MCF 10A (cell line): ENCODE results near the gene PDHX. TPM values are rescaled to one million over a fixed set of nuclear protein-coding genes. Genes with fewer than 3 reads are reported as not detected.

Experiments
- BruUV-seq: library from RNA; stranded (reverse); fragments of 400-500 nt; replicated peaks from 2 replicates; lab custom pipeline; 2021; lab: Mats Ljungman, UMichigan
- CTCF ChIA-PET: fragments of 300-600 bp; sonication (Branson Sonifier 250); formaldehyde crosslinking; extraction: SDS; loops from one replicate; lab custom pipeline; 2021; ENCODE audit warnings: antibody characterized with exemption, inconsistent platforms; lab: Yijun Ruan, JAX
- POLR2A ChIA-PET: fragments of 300-600, 350-650 bp; sonication (Branson Sonifier 250); formaldehyde crosslinking; extraction: SDS; loops from one replicate; lab custom pipeline; 2020; ENCODE audit warnings: antibody characterized with exemption, inconsistent platforms; lab: Yijun Ruan, JAX
- DNase-seq: peaks from one replicate; pipeline ENCODE4 v3.0.0-alpha.2; 2018; ENCODE audit not compliant: unreplicated experiment
- H3K27ac Mint-ChIP-seq: one replicate; pipeline ENCODE4 v1.8.0; 2022; ENCODE audit warnings: mild to moderate bottlenecking, low read depth, mixed read lengths; ENCODE audit not compliant: unreplicated experiment
- H3K27me3 Mint-ChIP-seq: one replicate; pipeline ENCODE4 v1.8.0; 2022; ENCODE audit warnings: mixed read lengths; ENCODE audit not compliant: insufficient read depth, unreplicated experiment
- H3K36me3 Mint-ChIP-seq: one replicate; pipeline ENCODE4 v1.8.0; 2022; ENCODE audit warnings: mild to moderate bottlenecking, moderate library complexity, mixed read lengths; ENCODE audit not compliant: insufficient read depth, unreplicated experiment
- H3K4me1 Mint-ChIP-seq: one replicate; pipeline ENCODE4 v1.8.0; 2022; ENCODE audit warnings: mixed read lengths; ENCODE audit not compliant: insufficient read depth, unreplicated experiment
- H3K4me3 Mint-ChIP-seq: one replicate; pipeline ENCODE4 v1.8.0; 2022; ENCODE audit warnings: mild to moderate bottlenecking, moderate library complexity, mixed read lengths; ENCODE audit not compliant: unreplicated experiment
- H3K9me3 Mint-ChIP-seq: one replicate; pipeline ENCODE4 v1.8.0; 2022; ENCODE audit warnings: mixed read lengths; ENCODE audit not compliant: unreplicated experiment
- intact Hi-C: fragments of 100-400 bp; cut with micrococcal nuclease; formaldehyde crosslinking; loops from 2 replicates; pipeline ENCODE4 v1.14.1; 2022
- total RNA-seq: library from RNA; stranded (reverse); gene quantifications from 2 replicates; pipeline ENCODE4 v1.2.3, GENCODE V29; 2022
- TF ChIP-seq, protein P1 (sequence below): fragments of 200-600 bp; IDR thresholded peaks from one replicate; pipeline ENCODE4 v1.8.0; 2022; ENCODE audit warnings: antibody characterized with exemption, mild to moderate bottlenecking; ENCODE audit not compliant: unreplicated experiment

PDHX gene
- total RNA-seq, 1 experiment from 2014 or later: 35.9 TPM

DNA sequence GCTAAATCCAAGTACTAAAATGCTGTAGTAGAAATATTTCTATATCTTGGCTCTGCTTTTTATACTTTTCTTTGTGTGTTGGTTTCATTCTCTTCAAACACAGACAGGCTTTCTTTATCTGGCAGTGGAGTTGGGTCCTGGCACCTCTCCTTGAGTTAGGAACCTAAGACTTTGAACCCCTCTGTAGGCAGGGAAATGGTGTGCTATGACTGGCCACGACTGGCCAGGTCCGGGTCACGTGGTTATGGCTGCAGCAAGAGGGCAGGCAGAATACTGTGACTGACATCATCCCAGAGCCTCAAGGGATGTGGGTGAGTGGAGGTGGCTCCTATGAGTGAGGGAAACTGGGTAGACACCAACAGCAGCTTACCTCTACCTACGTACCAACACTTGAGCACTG is 42.2 kb upstream of the PDHX start:
- Mint-ChIP-seq H3K9me3 (no peaks in the 10 kb centered on the region), H3K4me1 (no peaks in the 10 kb centered on the region), H3K27ac (no peak overlapping the region), H3K36me3 (no peaks in the 10 kb centered on the region), H3K4me3 (no peak overlapping the region), H3K27me3 (no peaks in the 10 kb centered on the region)
- TF ChIP-seq, protein P1, sequence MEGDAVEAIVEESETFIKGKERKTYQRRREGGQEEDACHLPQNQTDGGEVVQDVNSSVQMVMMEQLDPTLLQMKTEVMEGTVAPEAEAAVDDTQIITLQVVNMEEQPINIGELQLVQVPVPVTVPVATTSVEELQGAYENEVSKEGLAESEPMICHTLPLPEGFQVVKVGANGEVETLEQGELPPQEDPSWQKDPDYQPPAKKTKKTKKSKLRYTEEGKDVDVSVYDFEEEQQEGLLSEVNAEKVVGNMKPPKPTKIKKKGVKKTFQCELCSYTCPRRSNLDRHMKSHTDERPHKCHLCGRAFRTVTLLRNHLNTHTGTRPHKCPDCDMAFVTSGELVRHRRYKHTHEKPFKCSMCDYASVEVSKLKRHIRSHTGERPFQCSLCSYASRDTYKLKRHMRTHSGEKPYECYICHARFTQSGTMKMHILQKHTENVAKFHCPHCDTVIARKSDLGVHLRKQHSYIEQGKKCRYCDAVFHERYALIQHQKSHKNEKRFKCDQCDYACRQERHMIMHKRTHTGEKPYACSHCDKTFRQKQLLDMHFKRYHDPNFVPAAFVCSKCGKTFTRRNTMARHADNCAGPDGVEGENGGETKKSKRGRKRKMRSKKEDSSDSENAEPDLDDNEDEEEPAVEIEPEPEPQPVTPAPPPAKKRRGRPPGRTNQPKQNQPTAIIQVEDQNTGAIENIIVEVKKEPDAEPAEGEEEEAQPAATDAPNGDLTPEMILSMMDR: no peak
- ChIA-PET CTCF (interaction anchor here (0.6 to 1.2 kb wide), 2 partner anchors 17 to 34 kb away, joined by 3 read pairs; no protein-coding TSS in a partner anchor), POLR2A (interaction anchor here (0.5 to 1.2 kb wide), 3 partner anchors 9 to 550 kb away, joined by 3 to 4 read pairs (median 3); no protein-coding TSS in a partner anchor)
- intact Hi-C loops: no loop called here
- DNase-seq: no peak
- no TSS peak for BruUV-seq

DNA sequence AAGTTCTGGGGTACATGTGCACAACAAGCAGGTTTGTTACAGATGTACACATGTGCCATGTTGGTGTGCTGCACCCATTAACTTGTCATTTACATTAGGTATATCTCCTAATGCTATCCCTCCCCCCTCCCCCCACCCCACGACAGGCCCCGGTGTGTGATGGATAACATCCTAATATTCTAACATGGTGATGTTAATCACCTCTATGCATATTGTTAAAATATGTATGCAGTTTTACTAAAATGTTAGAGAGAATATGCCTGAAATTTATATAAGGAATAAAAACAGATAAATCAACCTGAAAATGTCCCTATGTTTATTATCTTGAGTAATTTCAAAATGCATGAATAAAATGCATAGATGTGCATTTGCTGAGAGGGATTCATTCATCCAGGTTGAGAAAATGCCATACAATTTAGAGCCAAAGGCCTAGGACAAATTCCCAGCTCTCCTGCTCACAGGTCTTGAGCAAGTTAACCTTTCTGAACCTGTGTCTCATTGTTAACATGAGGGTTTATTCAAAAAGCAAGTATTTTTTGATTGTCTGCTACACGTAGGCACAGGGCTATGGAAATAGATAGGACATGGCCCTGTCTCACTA is 38.9 kb upstream of the PDHX start:
- Mint-ChIP-seq H3K4me3 (no peak overlapping the region), H3K9me3 (no peaks in the 10 kb centered on the region), H3K4me1 (no peaks in the 10 kb centered on the region), H3K27me3 (no peaks in the 10 kb centered on the region), H3K27ac (no peak overlapping the region), H3K36me3 (peaks cover 6% of the 10 kb centered on the region)
- ChIA-PET POLR2A (interaction anchor here (1.2 kb wide), 1 partner anchor 9 kb away, joined by 4 read pairs; no protein-coding TSS in a partner anchor), CTCF (no interaction called here)
- intact Hi-C loops: no loop called here
- DNase-seq: no peak
- BruUV-seq: no TSS peak
- TF ChIP-seq, protein P1: no peak

DNA sequence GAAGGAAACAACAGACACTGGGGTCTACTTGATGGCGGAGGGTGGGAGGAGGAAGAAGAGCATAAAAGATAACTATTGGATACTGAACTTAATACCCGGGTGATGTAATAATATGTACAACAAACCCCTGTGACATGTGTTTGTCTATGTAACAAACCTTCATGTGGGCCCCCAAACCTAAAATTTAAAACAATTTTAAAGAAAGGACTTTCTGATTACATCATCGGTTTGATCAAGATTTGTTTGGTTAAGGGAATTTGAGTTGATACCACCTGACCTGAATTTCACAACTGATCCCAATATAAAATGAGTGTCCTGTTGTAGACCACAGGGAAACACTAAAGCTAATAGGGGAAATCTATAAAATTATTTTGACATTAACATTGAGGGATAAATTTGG is 34.5 kb upstream of the PDHX start:
- POLR2A ChIA-PET: interaction anchor here (0.7 to 1.0 kb wide), 3 partner anchors 236 to 477 kb away, joined by 3 to 4 read pairs (median 3); no protein-coding TSS in a partner anchor
- no peaks in the 10 kb centered on the region for H3K9me3 Mint-ChIP-seq
- intact Hi-C loops: no loop called here
- peaks cover 6% of the 10 kb centered on the region for H3K36me3 Mint-ChIP-seq
- no TSS peak for BruUV-seq
- CTCF ChIA-PET: interaction anchor here (0.6 to 2.0 kb wide), 2 partner anchors 47 to 296 kb away, joined by 4 to 11 read pairs; no protein-coding TSS in a partner anchor
- H3K4me1 Mint-ChIP-seq: peaks cover 1% of the 10 kb centered on the region
- no peak overlapping the region for H3K27ac Mint-ChIP-seq
- DNase-seq: no peak
- H3K4me3 Mint-ChIP-seq: no peak overlapping the region
- TF ChIP-seq, protein P1: no peak
- no peaks in the 10 kb centered on the region for H3K27me3 Mint-ChIP-seq

DNA sequence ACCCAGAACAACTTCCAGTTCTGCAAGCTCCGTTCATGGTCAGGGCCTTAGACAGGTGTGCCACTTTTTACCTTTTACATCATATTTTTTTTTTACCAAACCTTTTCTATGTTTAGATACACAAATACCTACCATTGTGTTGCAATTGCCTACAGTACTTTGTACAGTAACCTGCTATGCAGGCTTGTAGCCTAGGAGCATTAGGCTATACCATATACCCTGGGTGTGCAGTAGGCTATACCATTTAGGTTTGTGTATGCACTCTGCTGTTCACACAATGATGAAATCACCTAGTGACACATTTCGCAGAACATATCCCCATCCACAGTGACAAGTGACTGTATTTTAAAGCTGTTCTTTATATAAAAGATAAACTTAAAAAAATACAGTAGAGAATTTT is 29.8 kb upstream of the PDHX start:
- H3K36me3 Mint-ChIP-seq: peaks cover 21% of the 10 kb centered on the region
- intact Hi-C loops: no loop called here
- no peaks in the 10 kb centered on the region for H3K9me3 Mint-ChIP-seq
- H3K4me1 Mint-ChIP-seq: peaks cover 12% of the 10 kb centered on the region
- POLR2A ChIA-PET: interaction anchor here (0.7 to 1.5 kb wide), 12 partner anchors 8 to 505 kb away, joined by 3 to 5 read pairs (median 4); no protein-coding TSS in a partner anchor
- H3K4me3 Mint-ChIP-seq: no peak overlapping the region
- CTCF ChIA-PET: interaction anchor here (0.6 to 5.5 kb wide), 7 partner anchors 12 to 374 kb away, joined by 3 to 116 read pairs (median 7); partner anchors contain the start of gene ELF5
- TF ChIP-seq, protein P1: no peak
- H3K27ac Mint-ChIP-seq: peak overlapping the region; percentile 52
- no peak for DNase-seq
- H3K27me3 Mint-ChIP-seq: no peaks in the 10 kb centered on the region
- BruUV-seq: no TSS peak
